ENCODE results near the gene C1orf105. TPM values are rescaled to one million over a fixed set of nuclear protein-coding genes. Genes with fewer than 3 reads are reported as not detected.
"Not testable (repeated sequence)": the region's sequence is repeated elsewhere in the genome, so short reads cannot be mapped to it uniquely, and the experiment has no call there.

Gene C1orf105
- polyA plus RNA-seq, 1 donor (not counting 4 experiments of a cell fraction or from before 2014, with no cell fraction given), result not detected

DNA sequence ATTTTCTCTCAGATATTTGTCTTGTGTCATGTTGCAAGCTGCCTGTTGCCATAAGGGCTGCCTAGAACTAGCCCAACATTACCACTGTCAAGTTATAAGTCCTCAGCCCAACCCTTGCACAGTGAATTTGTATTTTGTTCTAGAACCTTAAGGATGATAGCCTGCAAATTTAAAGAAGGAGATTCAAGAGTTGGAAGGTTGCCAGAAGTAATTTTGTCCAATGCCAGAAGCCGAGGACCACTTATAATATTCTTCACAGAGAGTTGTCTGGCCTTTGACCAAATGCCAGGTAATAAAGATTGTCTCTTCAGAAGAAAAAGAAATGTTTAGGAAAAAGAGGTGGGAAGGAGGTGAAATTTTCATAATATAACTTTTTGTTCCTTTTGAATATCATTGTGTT, 71.9 kb downstream of the C1orf105 start:
- Histone ChIP-seq H3K4me2 (ENCODE audit: control insufficient read depth, extremely low read depth, insufficient read depth, low read depth, low read length) (no peak overlapping the region), H2AFZ (ENCODE audit: control insufficient read depth, low read length) (no peak overlapping the region), H3K9ac (ENCODE audit: control insufficient read depth, extremely low read depth, insufficient read depth, low read length) (no peak overlapping the region), H3K36me3 (ENCODE audit: control insufficient read depth in 2 of 2, extremely low read depth in 1 of 2, insufficient read depth in 2 of 2, low read length in 2 of 2) (no peaks in the 10 kb centered on the region), H3K4me1 (ENCODE audit: control insufficient read depth, extremely low read depth, insufficient read depth, low read length) (peaks cover 6% of the 10 kb centered on the region), H3K27ac (ENCODE audit: control insufficient read depth, insufficient read depth, low read length) (no peak overlapping the region), H3K27me3 (ENCODE audit: control insufficient read depth, extremely low read depth, insufficient read depth, low read length) (no peaks in the 10 kb centered on the region), H3K9me1 (ENCODE audit: control insufficient read depth, extremely low read depth, insufficient read depth, low read length) (no peaks in the 10 kb centered on the region), H4K20me1 (ENCODE audit: control insufficient read depth, extremely low read depth, insufficient read depth, low read length) (no peaks in the 10 kb centered on the region), H3K9me3 (ENCODE audit: control insufficient read depth, low read depth, low read length) (no peaks in the 10 kb centered on the region), H3K4me3 (ENCODE audit: control insufficient read depth in 2 of 3, extremely low read depth in 1 of 3, insufficient read depth in 2 of 3, low read depth in 1 of 3, low read length in 3 of 3) (no peak overlapping the region), H3K79me2 (ENCODE audit: control insufficient read depth, insufficient read depth, low read length) (no peaks in the 10 kb centered on the region)
- FAIRE-seq (no peak), DNase-seq (ENCODE audit: low read depth, low spot score) (no peak)
- dilution Hi-C loops (cut with MboI; ENCODE audit: extremely low pct_ligation_motif_present, low sequenced_read_pairs), result no loop called here
- no peak for TF ChIP-seq EZH2 (IDR thresholded peaks at IDR 0.05; ENCODE audit: low read length)
- TF ChIP-seq CTCF (optimal IDR thresholded peaks at IDR 0.05 in 1 of 3, IDR thresholded peaks at IDR 0.05 in 1 of 3, conservative IDR thresholded peaks at IDR 0.05 in 1 of 3; ENCODE audit: extremely low read depth in 1 of 3, insufficient read depth in 2 of 3, low read length in 3 of 3), result no peak

DNA sequence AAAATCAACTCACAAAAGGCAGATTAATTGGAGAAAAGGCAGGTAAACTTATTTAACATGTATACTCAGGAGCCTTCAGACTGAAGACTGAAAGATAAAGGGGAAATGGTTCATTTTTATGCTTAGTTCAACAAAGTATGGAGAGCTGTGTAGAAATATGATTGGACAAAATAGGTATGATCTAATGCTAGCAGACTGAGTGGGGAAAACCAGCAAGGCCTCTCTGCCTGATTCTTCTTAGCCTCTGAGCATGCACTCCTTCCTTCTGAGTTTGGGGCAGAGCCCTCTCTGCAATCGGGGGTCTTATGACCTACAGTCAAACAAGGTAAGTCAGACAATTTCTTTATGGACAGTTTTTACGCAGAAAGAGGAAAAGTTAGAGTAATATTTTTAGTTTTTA, 73.7 kb downstream of the C1orf105 start:
- Histone ChIP-seq H4K20me1 (ENCODE audit: control insufficient read depth, extremely low read depth, insufficient read depth, low read length) (no peaks in the 10 kb centered on the region), H3K36me3 (ENCODE audit: control insufficient read depth in 2 of 2, extremely low read depth in 1 of 2, insufficient read depth in 2 of 2, low read length in 2 of 2) (no peaks in the 10 kb centered on the region), H3K27me3 (ENCODE audit: control insufficient read depth, extremely low read depth, insufficient read depth, low read length) (no peaks in the 10 kb centered on the region), H3K9me3 (ENCODE audit: control insufficient read depth, low read depth, low read length) (no peaks in the 10 kb centered on the region), H2AFZ (ENCODE audit: control insufficient read depth, low read length) (no peak overlapping the region), H3K9ac (ENCODE audit: control insufficient read depth, extremely low read depth, insufficient read depth, low read length) (no peak overlapping the region), H3K9me1 (ENCODE audit: control insufficient read depth, extremely low read depth, insufficient read depth, low read length) (no peaks in the 10 kb centered on the region), H3K4me3 (ENCODE audit: control insufficient read depth in 2 of 3, extremely low read depth in 1 of 3, insufficient read depth in 2 of 3, low read depth in 1 of 3, low read length in 3 of 3) (no peak overlapping the region), H3K27ac (ENCODE audit: control insufficient read depth, insufficient read depth, low read length) (no peak overlapping the region), H3K4me1 (ENCODE audit: control insufficient read depth, extremely low read depth, insufficient read depth, low read length) (peaks cover 8% of the 10 kb centered on the region), H3K4me2 (ENCODE audit: control insufficient read depth, extremely low read depth, insufficient read depth, low read depth, low read length) (no peak overlapping the region), H3K79me2 (ENCODE audit: control insufficient read depth, insufficient read depth, low read length) (no peaks in the 10 kb centered on the region)
- no peak for TF ChIP-seq EZH2 (IDR thresholded peaks at IDR 0.05; ENCODE audit: low read length)
- no peak for TF ChIP-seq CTCF (optimal IDR thresholded peaks at IDR 0.05 in 1 of 3, IDR thresholded peaks at IDR 0.05 in 1 of 3, conservative IDR thresholded peaks at IDR 0.05 in 1 of 3; ENCODE audit: extremely low read depth in 1 of 3, insufficient read depth in 2 of 3, low read length in 3 of 3)
- dilution Hi-C loops (cut with MboI; ENCODE audit: extremely low pct_ligation_motif_present, low sequenced_read_pairs), result no loop called here
- FAIRE-seq, result no peak
- DNase-seq (ENCODE audit: low read depth, low spot score), result no peak

DNA sequence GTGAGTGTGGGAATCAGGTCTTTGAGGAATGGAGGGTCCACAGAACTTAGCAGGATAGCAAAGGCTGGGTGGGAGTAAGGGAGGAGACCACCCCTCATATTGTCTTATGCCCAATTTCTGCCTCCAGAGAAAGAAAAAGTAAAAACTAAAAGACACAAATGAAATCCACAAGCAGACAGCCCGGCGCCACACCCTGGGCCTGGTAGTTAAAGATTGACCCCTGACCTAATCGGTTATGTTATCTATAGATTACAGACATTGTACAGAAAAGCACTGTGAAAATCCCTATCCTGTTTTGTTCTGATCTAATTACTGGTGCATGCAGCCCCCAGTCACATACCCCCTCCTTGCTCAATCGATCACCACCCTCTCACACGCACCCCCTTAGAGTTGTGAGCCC, 75.6 kb downstream of the C1orf105 start:
- H3K9me3 ChIP-seq (ENCODE audit: control insufficient read depth, low read depth, low read length); H3K4me3 ChIP-seq (ENCODE audit: control insufficient read depth in 2 of 3, extremely low read depth in 1 of 3, insufficient read depth in 2 of 3, low read depth in 1 of 3, low read length in 3 of 3); H3K9ac ChIP-seq (ENCODE audit: control insufficient read depth, extremely low read depth, insufficient read depth, low read length); H3K79me2 ChIP-seq (ENCODE audit: control insufficient read depth, insufficient read depth, low read length); H4K20me1 ChIP-seq (ENCODE audit: control insufficient read depth, extremely low read depth, insufficient read depth, low read length); FAIRE-seq; DNase-seq (ENCODE audit: low read depth, low spot score); H3K36me3 ChIP-seq (ENCODE audit: control insufficient read depth in 2 of 2, extremely low read depth in 1 of 2, insufficient read depth in 2 of 2, low read length in 2 of 2); H3K9me1 ChIP-seq (ENCODE audit: control insufficient read depth, extremely low read depth, insufficient read depth, low read length); H3K27me3 ChIP-seq (ENCODE audit: control insufficient read depth, extremely low read depth, insufficient read depth, low read length); H3K27ac ChIP-seq (ENCODE audit: control insufficient read depth, insufficient read depth, low read length); H2AFZ ChIP-seq (ENCODE audit: control insufficient read depth, low read length); dilution Hi-C loops (cut with MboI; ENCODE audit: extremely low pct_ligation_motif_present, low sequenced_read_pairs); H3K4me2 ChIP-seq (ENCODE audit: control insufficient read depth, extremely low read depth, insufficient read depth, low read depth, low read length): not testable (repeated sequence)
- H3K4me1 ChIP-seq (ENCODE audit: control insufficient read depth, extremely low read depth, insufficient read depth, low read length), result peaks cover 18% of the 10 kb centered on the region

Measured in keratinocyte (primary cell).